ENCODE measurements around the gene PANX1. TPM values are rescaled to one million over a fixed set of nuclear protein-coding genes. Genes with fewer than 3 reads are reported as not detected.

Gene PANX1
- total and polyA plus RNA-seq, 10 of the 15 experiments (the other 5 are each of a cell fraction or from before 2014, with no cell fraction given), result 3.3 to 18.7 (median 14.4) TPM

GRCh38 chr11:94224078-94224477 is 95.4 kb downstream of the PANX1 start:
- DNase-seq (ENCODE audit: low read depth, low spot score) (no peak), ATAC-seq (no peak), FAIRE-seq (no peak)
- in situ Hi-C loops (cut with MboI) (no loop called here), intact Hi-C loops (cut with micrococcal nuclease; ENCODE audit: unreplicated experiment) (no loop called here)
- WGBS (ENCODE audit: insufficient coverage, insufficient replicate concordance, low lambda C conversion rate, missing lambda C conversion rate), result 33% methylated on average over 3 of the region's 3 CpGs
- ChIA-PET POLR2A (no interaction called here), CTCF (interaction anchor here (0.8 kb wide), 1 partner anchor 40 kb away, joined by 3 read pairs; no protein-coding TSS in a partner anchor), SMC1A (ENCODE audit: uncharacterized antibody, unreplicated experiment) (no interaction called here), RAD21 (ENCODE audit: unreplicated experiment) (interaction anchor here (2.2 kb wide), 1 partner anchor 281 kb away, joined by 4 read pairs; no protein-coding TSS in a partner anchor)
- Histone ChIP-seq H3K27me3 (replicated peaks in 1 of 2; ENCODE audit: control insufficient read depth in 2 of 2, insufficient read depth in 2 of 2, low read length in 1 of 2) (no peaks in the 10 kb centered on the region), H3K27ac (ENCODE audit: control insufficient read depth, insufficient read depth) (no peak overlapping the region), H4K20me1 (ENCODE audit: control insufficient read depth, insufficient read depth) (no peaks in the 10 kb centered on the region), H3K4me3 (no peak overlapping the region), H3K4me1 (ENCODE audit: control insufficient read depth, insufficient read depth, low read length) (no peaks in the 10 kb centered on the region), H2AFZ (ENCODE audit: control insufficient read depth, low read depth, low read length) (no peak overlapping the region), H3K79me2 (ENCODE audit: control insufficient read depth, insufficient read depth, low read length) (no peaks in the 10 kb centered on the region), H3K36me3 (ENCODE audit: control insufficient read depth in 2 of 2, insufficient read depth in 2 of 2, low read length in 1 of 2) (no peaks in the 10 kb centered on the region), H3K9ac (ENCODE audit: control insufficient read depth, insufficient read depth, low read length) (no peak overlapping the region), H3K4me2 (ENCODE audit: control insufficient read depth, insufficient read depth) (no peak overlapping the region), H3K9me3 (replicated peaks; ENCODE audit: control insufficient read depth, insufficient read depth, low read length) (no peaks in the 10 kb centered on the region; the same call in 2 of the 3 replicates)
- no TSS peak for BruUV-seq (replicated peaks)
- no peak for TF ChIP-seq SMARCA5 (IDR thresholded peaks at IDR 0.05)
- no peak for TF ChIP-seq IKZF2 (IDR thresholded peaks at IDR 0.05)
- TF ChIP-seq HCFC1 (IDR thresholded peaks at IDR 0.05; ENCODE audit: low read length), result no peak
- no peak for TF ChIP-seq SREBF2 (IDR thresholded peaks at IDR 0.05; ENCODE audit: low read length)
- TF ChIP-seq STAT3 (IDR thresholded peaks at IDR 0.05; ENCODE audit: low read depth, low read length), result no peak
- no peak for TF ChIP-seq RFX5 (IDR thresholded peaks at IDR 0.05; ENCODE audit: low read depth, low read length)
- no peak for TF ChIP-seq YY1 (IDR thresholded peaks at IDR 0.05; ENCODE audit: low read depth, low read length)
- TF ChIP-seq MEF2B (IDR thresholded peaks at IDR 0.05; ENCODE audit: partially characterized antibody, poor library complexity, severe bottlenecking), result no peak
- TF ChIP-seq CEBPZ (IDR thresholded peaks at IDR 0.05; ENCODE audit: low read depth, low read length), result no peak
- no peak for TF ChIP-seq USF2 (IDR thresholded peaks at IDR 0.05; ENCODE audit: borderline replicate concordance, low read depth, low read length)
- no peak for TF ChIP-seq TAF1 (IDR thresholded peaks at IDR 0.05; ENCODE audit: borderline replicate concordance, low read depth, low read length)
- no peak for TF ChIP-seq JUNB (IDR thresholded peaks at IDR 0.05)
- TF ChIP-seq ATF7 (IDR thresholded peaks at IDR 0.05; ENCODE audit: low read depth), result no peak
- TF ChIP-seq ZNF207 (IDR thresholded peaks at IDR 0.05; ENCODE audit: borderline replicate concordance), result no peak
- TF ChIP-seq FOS (IDR thresholded peaks at IDR 0.05; ENCODE audit: borderline replicate concordance, extremely low read depth, insufficient read length), result no peak
- no peak for TF ChIP-seq ELK1 (IDR thresholded peaks at IDR 0.05; ENCODE audit: low read depth, low read length)
